HL-60 (cell line): ENCODE data around the gene ZFP1.

Experiments used
- DNase-seq, 2 experiments: peaks; one replicate each; pipeline ENCODE4 v3.0.0-alpha.2; 2010 to 2020; ENCODE audit warnings: low read depth in 1 of 2, low spot score in 1 of 2
- H3K27ac ChIP-seq: fragments of 250-450 bp; sonication (Bioruptor Pico); replicated peaks from 2 replicates; pipeline ENCODE4 v1.5.1; 2020; ENCODE audit warnings: mild to moderate bottlenecking, moderate library complexity
- H3K27me3 ChIP-seq: fragments of 250-450 bp; sonication (Bioruptor Pico); 2 replicates; pipeline ENCODE4 v1.5.1; 2021; ENCODE audit warnings: mild to moderate bottlenecking, moderate library complexity; ENCODE audit not compliant: insufficient read depth, poor library complexity, severe bottlenecking
- H3K4me3 ChIP-seq: replicated peaks from 2 replicates; pipeline ENCODE4 v1.5.1; 2011; ENCODE audit warnings: mild to moderate bottlenecking, control low read depth, low read length; ENCODE audit not compliant: insufficient read depth
- CTCF ChIP-seq: IDR thresholded peaks from one replicate; pipeline ENCODE4 v1.5.1; 2011; ENCODE audit warnings: low read length, control low read depth, inconsistent platforms; ENCODE audit not compliant: insufficient read depth
- GABPA ChIP-seq: IDR thresholded peaks from 2 replicates; pipeline ENCODE4 v1.6.1; 2012; ENCODE audit warnings: low read depth
- POLR2AphosphoS5 ChIP-seq: IDR thresholded peaks from 2 replicates; pipeline ENCODE4 v1.6.1; 2012; ENCODE audit warnings: low read depth
- SPI1 ChIP-seq: IDR thresholded peaks from 2 replicates; pipeline ENCODE4 v1.6.1; 2012; ENCODE audit warnings: low read depth, mild to moderate bottlenecking, borderline replicate concordance
- TF ChIP-seq, protein P1 (sequence below): IDR thresholded peaks from 2 replicates; pipeline ENCODE4 v1.6.1; 2012; ENCODE audit warnings: low read depth; ENCODE audit not compliant: insufficient replicate concordance

The ZFP1 gene

GRCh38 chr16:75160386-75160785 is 12.1 kb downstream of the ZFP1 start:
- no peak overlapping the region for H3K4me3 ChIP-seq
- H3K27me3 ChIP-seq = no peaks in the 10 kb centered on the region
- no peak overlapping the region for H3K27ac ChIP-seq
- no peak for TF ChIP-seq GABPA
- TF ChIP-seq CTCF = no peak
- TF ChIP-seq SPI1 = no peak
- TF ChIP-seq, protein P1, sequence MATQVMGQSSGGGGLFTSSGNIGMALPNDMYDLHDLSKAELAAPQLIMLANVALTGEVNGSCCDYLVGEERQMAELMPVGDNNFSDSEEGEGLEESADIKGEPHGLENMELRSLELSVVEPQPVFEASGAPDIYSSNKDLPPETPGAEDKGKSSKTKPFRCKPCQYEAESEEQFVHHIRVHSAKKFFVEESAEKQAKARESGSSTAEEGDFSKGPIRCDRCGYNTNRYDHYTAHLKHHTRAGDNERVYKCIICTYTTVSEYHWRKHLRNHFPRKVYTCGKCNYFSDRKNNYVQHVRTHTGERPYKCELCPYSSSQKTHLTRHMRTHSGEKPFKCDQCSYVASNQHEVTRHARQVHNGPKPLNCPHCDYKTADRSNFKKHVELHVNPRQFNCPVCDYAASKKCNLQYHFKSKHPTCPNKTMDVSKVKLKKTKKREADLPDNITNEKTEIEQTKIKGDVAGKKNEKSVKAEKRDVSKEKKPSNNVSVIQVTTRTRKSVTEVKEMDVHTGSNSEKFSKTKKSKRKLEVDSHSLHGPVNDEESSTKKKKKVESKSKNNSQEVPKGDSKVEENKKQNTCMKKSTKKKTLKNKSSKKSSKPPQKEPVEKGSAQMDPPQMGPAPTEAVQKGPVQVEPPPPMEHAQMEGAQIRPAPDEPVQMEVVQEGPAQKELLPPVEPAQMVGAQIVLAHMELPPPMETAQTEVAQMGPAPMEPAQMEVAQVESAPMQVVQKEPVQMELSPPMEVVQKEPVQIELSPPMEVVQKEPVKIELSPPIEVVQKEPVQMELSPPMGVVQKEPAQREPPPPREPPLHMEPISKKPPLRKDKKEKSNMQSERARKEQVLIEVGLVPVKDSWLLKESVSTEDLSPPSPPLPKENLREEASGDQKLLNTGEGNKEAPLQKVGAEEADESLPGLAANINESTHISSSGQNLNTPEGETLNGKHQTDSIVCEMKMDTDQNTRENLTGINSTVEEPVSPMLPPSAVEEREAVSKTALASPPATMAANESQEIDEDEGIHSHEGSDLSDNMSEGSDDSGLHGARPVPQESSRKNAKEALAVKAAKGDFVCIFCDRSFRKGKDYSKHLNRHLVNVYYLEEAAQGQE = no peak
- no peak for TF ChIP-seq POLR2AphosphoS5
- no peak for DNase-seq

GRCh38 chr16:75169899-75170405 is 21.6 kb downstream of the ZFP1 start:
- TF ChIP-seq SPI1 (no peak), POLR2AphosphoS5 (no peak), GABPA (no peak), CTCF (no peak)
- TF ChIP-seq, protein P1 = no peak
- Histone ChIP-seq H3K4me3 (no peak overlapping the region), H3K27ac (no peak overlapping the region), H3K27me3 (no peaks in the 10 kb centered on the region)
- DNase-seq = no peak

- no peak overlapping the region for H3K27ac ChIP-seq
- no peak for DNase-seq
- TF ChIP-seq CTCF = no peak
- TF ChIP-seq SPI1 = no peak
- TF ChIP-seq, protein P1 = no peak
- no peak for TF ChIP-seq GABPA
- no peak for TF ChIP-seq POLR2AphosphoS5
- no peaks in the 10 kb centered on the region for H3K27me3 ChIP-seq
- H3K4me3 ChIP-seq = no peak overlapping the region
Observed at GRCh38 chr16:75172578-75172977, 24.3 kb downstream of the ZFP1 start.
